ENCODE data around the gene GUCA1A.

GUCA1A gene

GRCh38 chr6:42138630-42139619 is 34.2 kb upstream of the GUCA1A start:
- TF ChIP-seq GATA2 (IDR thresholded peaks at IDR 0.05; ENCODE audit: low read depth, low read length) = no peak
- no peak for TF ChIP-seq GATA3 (IDR thresholded peaks at IDR 0.05; ENCODE audit: low read depth, low read length)

GRCh38 chr6:42140032-42140431 is 33.1 kb upstream of the GUCA1A start:
- TF ChIP-seq GATA3 (IDR thresholded peaks at IDR 0.05; ENCODE audit: low read depth, low read length) (no peak), GATA2 (IDR thresholded peaks at IDR 0.05; ENCODE audit: low read depth, low read length) (no peak)

- TF ChIP-seq GATA2 (IDR thresholded peaks at IDR 0.05; ENCODE audit: low read depth, low read length) (peak; percentile 78), GATA3 (IDR thresholded peaks at IDR 0.05; ENCODE audit: low read depth, low read length) (no peak; the same call in 1 of the 2 replicates)
Measured at GRCh38 chr6:42140756-42141602, 32.2 kb upstream of the GUCA1A start.

- TF ChIP-seq GATA2 (IDR thresholded peaks at IDR 0.05; ENCODE audit: low read depth, low read length) = no peak
- no peak for TF ChIP-seq GATA3 (IDR thresholded peaks at IDR 0.05; ENCODE audit: low read depth, low read length)
Measured at GRCh38 chr6:42141603-42142117, 31.5 kb upstream of the GUCA1A start.

GRCh38 chr6:42142118-42142835 is 30.9 kb upstream of the GUCA1A start, which contains the start of gene C6orf132:
Gene C6orf132, minus strand, starts transcription at chr6:42142620. Its CDS starts 176 bp downstream, at chr6:42142444.
- TF ChIP-seq GATA2 (IDR thresholded peaks at IDR 0.05; ENCODE audit: low read depth, low read length) (no peak), GATA3 (IDR thresholded peaks at IDR 0.05; ENCODE audit: low read depth, low read length) (no peak)

GRCh38 chr6:42147138-42147562 is 26.0 kb upstream of the GUCA1A start:
- TF ChIP-seq GATA3 (IDR thresholded peaks at IDR 0.05; ENCODE audit: low read depth, low read length) = no peak
- no peak for TF ChIP-seq GATA2 (IDR thresholded peaks at IDR 0.05; ENCODE audit: low read depth, low read length)

GRCh38 chr6:42148058-42148457 is 25.1 kb upstream of the GUCA1A start:
- TF ChIP-seq GATA2 (IDR thresholded peaks at IDR 0.05; ENCODE audit: low read depth, low read length) = no peak

- TF ChIP-seq GATA2 (IDR thresholded peaks at IDR 0.05; ENCODE audit: low read depth, low read length) (no peak), GATA3 (IDR thresholded peaks at IDR 0.05; ENCODE audit: low read depth, low read length) (no peak)
Measured at GRCh38 chr6:42150254-42150653, 22.9 kb upstream of the GUCA1A start.

- TF ChIP-seq GATA2 (IDR thresholded peaks at IDR 0.05; ENCODE audit: low read depth, low read length) = no peak
Measured at GRCh38 chr6:42152024-42152423, 21.1 kb upstream of the GUCA1A start.

- TF ChIP-seq GATA3 (IDR thresholded peaks at IDR 0.05; ENCODE audit: low read depth, low read length) = no peak
- TF ChIP-seq GATA2 (IDR thresholded peaks at IDR 0.05; ENCODE audit: low read depth, low read length) = no peak
Measured at GRCh38 chr6:42153921-42154320, 19.2 kb upstream of the GUCA1A start.

GRCh38 chr6:42154461-42155209 is 18.5 kb upstream of the GUCA1A start:
- TF ChIP-seq GATA2 (IDR thresholded peaks at IDR 0.05; ENCODE audit: low read depth, low read length) (no peak), GATA3 (IDR thresholded peaks at IDR 0.05; ENCODE audit: low read depth, low read length) (no peak)

GRCh38 chr6:42155293-42155692 is 17.9 kb upstream of the GUCA1A start:
- TF ChIP-seq GATA2 (IDR thresholded peaks at IDR 0.05; ENCODE audit: low read depth, low read length) (no peak), GATA3 (IDR thresholded peaks at IDR 0.05; ENCODE audit: low read depth, low read length) (no peak)

- no peak for TF ChIP-seq GATA2 (IDR thresholded peaks at IDR 0.05; ENCODE audit: low read depth, low read length)
- TF ChIP-seq GATA3 (IDR thresholded peaks at IDR 0.05; ENCODE audit: low read depth, low read length) = no peak
Measured at GRCh38 chr6:42156638-42157037, 16.5 kb upstream of the GUCA1A start.
